Esophagus squamous epithelium (tissue), 4 donors: Measurements from ENCODE around the gene RNF112.

Source experiments
- POLR2A ChIP-seq, 4 donors: fragments of 450-650 bp; IDR thresholded peaks; one replicate each; pipeline ENCODE4 v1.6.1; 2017; ENCODE audit warnings: antibody characterized with exemption in 4 of 4, mild to moderate bottlenecking in 4 of 4, moderate library complexity in 3 of 4
- TF ChIP-seq, protein P1 (sequence below), 6 experiments: fragments of 450-650 bp in 4 of 6; fragments of 200-600 bp in 2 of 6; sonication (generic) in 2 of 6; IDR thresholded peaks; one replicate each; pipeline ENCODE4 v1.5.1; 2016 to 2019; ENCODE audit warnings: antibody characterized with exemption in 6 of 6, mild to moderate bottlenecking in 4 of 6, moderate library complexity in 4 of 6

DNA sequence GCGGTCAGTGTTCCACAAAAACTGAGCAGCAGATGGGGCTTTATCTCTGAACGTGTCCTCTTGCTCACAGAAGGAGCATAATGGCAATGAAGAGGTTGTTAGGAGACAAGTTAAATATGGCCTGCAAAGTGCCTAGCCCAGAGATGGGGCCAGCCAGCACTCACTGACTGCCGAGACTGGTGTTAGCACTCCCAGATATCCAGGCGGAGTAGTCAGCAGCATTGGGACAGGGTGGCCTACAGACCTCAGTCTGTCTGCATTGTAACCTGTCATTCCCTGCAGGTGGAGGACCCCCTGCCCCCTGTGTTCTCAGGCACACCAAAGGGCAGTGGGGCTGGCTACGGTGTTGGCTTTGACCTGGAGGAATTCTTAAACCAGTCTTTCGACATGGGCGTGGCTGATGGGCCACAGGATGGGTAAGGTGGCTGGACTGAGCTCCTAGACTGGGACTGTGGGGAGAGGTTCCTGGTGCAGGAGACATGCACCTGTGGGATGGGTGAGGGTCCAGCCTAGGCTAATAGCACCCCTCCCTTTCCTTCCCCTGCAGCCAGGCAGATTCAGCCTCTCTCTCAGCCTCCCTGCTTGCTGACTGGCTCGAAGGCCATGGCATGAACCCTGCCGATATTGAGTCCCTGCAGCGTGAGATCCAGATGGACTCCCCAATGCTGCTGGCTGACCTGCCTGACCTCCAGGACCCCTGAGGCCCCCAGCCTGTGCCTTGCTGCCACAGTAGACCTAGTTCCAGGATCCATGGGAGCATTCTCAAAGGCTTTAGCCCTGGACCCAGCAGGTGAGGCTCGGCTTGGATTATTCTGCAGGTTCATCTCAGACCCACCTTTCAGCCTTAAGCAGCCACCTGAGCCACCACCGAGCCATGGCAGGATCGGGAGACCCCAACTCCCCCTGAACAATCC, 28.2 kb upstream of the RNF112 start:
- TF ChIP-seq, protein P1, sequence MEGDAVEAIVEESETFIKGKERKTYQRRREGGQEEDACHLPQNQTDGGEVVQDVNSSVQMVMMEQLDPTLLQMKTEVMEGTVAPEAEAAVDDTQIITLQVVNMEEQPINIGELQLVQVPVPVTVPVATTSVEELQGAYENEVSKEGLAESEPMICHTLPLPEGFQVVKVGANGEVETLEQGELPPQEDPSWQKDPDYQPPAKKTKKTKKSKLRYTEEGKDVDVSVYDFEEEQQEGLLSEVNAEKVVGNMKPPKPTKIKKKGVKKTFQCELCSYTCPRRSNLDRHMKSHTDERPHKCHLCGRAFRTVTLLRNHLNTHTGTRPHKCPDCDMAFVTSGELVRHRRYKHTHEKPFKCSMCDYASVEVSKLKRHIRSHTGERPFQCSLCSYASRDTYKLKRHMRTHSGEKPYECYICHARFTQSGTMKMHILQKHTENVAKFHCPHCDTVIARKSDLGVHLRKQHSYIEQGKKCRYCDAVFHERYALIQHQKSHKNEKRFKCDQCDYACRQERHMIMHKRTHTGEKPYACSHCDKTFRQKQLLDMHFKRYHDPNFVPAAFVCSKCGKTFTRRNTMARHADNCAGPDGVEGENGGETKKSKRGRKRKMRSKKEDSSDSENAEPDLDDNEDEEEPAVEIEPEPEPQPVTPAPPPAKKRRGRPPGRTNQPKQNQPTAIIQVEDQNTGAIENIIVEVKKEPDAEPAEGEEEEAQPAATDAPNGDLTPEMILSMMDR (IDR thresholded peaks at IDR 0.05) = no peak
- no peak for TF ChIP-seq POLR2A (IDR thresholded peaks at IDR 0.05)
